Stimulated activated CD8-positive, alpha-beta memory T cell treated with anti-CD3 and anti-CD28 coated beads, Interleukin-15, amount 100 ng/mL, for 4 hours (primary cell): ENCODE data around the gene TMA7.
"Not testable (repeated sequence)": the region's sequence is repeated elsewhere in the genome, so short reads cannot be mapped to it uniquely, and the experiment has no call there.

Source experiments
- DNase-seq, 2 donors: peaks; one replicate each; pipeline ENCODE4 v3.0.0-alpha.2; 2020; ENCODE audit warnings: low read depth in 2 of 2

The TMA7 gene

DNA sequence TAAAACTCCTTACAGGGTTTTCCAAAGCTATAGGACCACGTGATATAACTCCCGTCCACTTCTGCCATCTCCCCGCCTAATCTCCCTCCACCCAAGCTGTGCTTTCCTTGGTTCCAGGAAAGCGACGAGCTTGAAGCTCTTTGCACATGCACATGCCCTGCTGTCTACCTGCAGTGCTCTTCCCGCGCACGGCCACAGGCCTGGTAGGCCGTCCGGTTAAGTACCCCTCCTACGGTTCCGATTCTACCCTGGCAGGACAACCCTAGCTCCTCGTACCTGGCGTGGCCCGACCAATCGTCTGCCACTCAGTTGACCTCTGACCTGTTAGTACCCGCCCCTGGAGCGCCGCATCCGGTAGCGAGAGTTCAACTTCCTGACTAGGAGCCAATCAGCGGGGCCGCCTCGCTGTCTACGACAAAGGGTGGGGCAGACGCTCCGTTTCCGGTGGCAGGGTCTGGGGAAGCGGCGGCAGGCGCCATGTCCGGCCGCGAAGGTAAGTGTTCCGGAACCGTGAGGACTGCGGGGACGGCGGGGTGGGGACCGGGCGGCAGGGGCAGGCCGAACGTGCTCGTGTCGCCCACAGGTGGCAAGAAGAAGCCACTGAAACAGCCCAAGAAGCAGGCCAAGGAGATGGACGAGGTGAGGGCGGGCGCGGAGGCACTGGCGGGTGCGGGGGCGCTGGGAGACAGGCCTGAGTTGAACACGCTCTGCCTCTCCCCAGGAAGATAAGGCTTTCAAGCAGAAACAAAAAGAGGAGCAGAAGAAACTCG, at the start of gene TMA7, which contains the start of gene CCDC51:
Gene TMA7 (plus strand): TSS at position 438 of the 770 bp plus-strand sequence. CDS start 40 bp downstream, at position 478.
Gene CCDC51 (minus strand): TSS at position 300 of the 770 bp plus-strand sequence. CDS start 4,991 bp downstream, outside the sequence.
- DNase-seq, result peak; percentile 95 to 97

DNA sequence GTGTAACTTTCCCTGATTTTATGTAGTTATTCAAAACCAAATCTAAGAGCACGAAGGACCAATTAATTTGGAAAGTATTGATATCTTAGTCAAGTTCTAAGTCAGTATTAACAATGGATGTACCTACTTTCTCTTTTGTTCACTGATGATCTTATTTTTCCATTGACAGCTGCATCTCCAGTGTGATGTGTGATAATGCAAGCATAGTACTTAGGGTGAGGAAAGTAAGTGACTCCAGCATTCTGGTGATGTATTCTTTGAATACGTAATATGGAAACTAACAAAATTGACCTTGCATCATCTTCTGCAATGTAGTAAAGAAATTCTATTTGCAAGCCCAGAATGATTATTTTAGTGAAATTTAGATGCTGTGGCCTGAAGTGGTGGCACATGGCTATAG, 45.7 kb upstream of the TMA7 start:
- DNase-seq, result no peak

DNA sequence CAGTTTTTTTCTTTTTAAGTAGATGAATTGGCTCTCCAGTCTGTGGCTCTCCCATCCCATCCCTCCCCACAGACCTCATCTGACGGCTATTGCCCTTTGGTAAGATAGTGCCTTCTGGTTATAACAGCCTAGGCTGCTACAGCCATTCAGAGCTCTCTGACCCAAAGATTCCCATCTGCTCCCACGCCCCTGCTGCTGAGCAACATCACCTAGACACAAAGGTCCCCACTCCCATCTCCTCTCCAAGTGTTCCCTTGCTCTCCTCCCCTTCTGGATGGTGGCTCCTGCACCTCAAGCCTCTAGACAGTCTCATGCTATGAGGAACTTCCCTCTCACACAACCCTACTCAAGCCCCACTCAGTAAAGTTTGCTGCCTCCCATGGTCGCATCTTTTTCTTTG, 44.3 kb upstream of the TMA7 start:
- DNase-seq, result no peak

DNA sequence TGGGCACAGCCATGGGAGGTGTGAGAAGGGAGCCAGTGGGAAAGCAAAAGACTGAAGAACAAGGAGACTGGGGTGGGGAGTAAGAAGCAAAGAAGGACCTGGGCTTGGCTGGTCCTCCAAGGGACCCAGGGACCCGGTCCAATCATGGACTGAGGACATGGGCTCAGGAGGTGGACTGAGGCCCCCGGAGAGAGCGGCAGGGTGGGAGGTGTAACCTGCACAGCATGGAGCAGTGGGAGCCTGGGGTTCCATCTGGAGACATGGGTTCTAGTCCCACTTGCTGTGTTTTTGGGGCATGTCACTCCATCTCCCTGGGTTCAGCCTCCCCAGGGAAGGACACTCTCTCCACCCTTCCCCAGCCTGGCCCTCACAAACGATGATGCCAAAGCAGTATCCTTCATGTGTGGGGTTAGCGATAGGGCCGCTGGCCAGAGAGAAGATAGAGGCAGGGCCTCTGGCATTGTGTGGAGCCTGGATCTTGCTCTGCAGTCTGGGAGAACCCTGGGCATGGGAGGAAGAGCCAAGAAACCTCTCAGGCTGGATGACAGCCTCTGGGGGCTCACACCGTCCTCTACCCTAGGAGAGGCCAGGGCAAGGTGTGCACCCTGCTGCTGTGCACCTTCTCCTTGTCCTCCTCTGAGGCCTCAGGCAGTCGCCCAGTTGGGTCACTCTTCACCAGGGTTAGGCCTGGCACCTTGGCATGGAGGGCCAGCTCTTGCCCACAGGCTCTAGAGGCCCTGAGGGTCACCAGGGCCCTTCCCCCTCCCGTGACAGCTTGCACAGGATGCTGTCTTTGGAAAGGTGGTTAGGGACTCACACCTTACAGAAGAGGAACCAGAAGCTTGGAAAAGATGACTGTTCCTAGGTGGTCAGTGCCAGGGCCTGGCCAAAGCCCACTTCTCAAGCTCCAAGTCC, 42.0 kb upstream of the TMA7 start:
- no peak for DNase-seq

DNA sequence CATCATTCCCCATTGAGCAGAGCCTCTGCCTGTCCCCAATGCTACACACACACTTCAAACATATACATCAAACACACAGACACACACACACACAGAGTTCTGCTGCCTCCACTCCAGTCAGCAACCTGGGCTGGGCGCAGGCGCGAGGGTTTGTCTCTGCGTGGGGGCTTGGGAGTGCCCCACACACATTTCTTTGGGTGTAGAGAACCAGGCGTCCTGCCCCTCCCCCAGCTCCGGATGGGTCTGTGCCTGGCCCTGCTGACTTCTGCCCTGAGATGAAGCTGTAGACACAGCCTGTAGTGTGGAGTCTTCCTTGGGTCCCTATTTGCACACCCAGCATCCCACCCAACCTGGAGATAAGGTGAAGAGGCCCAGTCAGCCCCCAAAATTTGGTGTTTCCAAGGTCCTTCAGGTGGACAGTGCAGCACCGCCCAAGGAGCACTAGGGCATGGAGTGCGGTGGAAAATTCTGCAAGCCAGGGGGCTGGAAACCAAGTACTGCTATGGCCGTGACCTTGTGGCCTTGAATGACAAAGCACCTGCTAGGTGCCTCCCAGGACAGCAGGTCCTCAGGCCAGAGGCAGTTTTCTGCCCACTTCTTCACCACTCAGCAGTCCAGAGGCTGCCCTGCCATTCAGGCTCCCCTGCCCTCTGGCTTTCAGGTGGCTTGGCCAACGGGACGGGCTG, 41.2 kb upstream of the TMA7 start:
- DNase-seq, result no peak

DNA sequence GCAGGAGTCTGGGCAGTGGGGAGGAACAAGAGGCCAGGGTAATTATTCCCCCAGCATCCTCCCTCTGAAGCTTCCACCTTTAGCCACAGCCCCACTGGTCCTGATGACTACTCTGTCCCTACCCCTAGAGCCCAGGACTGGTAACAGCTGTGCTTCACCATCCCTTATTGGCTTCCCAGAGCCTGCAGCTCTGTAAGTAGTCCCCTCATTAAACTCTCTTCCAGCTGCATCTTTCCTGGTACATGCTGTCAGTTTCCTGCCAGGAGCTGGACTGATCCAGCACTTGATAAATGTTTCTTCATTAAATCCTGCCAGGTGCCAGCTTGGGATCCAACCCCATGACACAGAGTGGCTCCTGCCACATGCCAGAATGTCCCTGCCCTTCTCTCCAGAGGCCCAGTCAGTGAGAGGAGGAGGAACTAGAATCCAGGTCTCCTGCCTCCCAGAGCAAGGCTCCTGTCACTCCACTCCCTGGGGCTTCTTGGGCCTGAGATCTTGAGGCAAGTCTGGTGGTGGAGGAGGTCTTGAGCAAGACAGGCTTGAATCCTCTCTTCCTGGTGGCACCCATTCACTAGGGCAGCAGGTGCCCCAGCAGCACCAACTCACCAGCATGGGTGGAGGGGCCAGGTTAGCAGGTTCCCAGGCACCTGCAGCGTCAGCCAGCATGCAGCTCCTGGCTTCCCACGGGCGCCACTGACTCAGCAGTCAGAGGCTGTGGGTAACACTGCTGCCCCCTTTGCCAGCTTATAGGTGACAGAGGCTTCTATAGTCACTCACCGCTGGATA, 40.5 kb upstream of the TMA7 start:
- DNase-seq, result no peak

DNA sequence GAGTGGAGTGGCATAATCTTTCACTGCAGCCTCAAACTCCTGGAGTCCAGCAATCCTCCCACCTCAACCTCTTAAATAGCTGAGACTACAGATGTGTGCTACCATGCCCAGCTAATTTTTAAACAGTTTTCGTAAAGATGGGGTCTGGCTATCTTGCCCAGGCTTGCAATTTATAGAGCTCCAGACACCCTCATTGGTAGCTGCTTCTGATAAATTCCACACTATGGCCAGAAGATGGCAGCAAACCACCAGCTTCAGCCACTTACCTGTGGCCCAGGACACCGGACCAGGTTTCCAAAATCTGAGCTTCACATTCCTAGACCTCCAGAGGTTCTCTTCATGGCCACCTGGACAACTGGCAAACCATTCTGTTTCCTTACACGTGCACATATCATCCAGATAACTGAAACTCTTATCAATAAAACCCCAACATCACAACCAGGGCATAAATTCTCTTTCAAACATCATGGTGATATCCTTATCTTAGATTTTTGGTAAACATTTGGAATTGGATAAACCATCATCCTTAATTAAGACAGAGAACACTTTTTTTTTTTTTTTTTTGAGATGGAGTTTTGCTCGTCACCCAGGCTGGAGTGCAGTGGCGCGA, 39.1 kb upstream of the TMA7 start:
- peak in 1 of 2 donors; percentile 50 for DNase-seq

DNA sequence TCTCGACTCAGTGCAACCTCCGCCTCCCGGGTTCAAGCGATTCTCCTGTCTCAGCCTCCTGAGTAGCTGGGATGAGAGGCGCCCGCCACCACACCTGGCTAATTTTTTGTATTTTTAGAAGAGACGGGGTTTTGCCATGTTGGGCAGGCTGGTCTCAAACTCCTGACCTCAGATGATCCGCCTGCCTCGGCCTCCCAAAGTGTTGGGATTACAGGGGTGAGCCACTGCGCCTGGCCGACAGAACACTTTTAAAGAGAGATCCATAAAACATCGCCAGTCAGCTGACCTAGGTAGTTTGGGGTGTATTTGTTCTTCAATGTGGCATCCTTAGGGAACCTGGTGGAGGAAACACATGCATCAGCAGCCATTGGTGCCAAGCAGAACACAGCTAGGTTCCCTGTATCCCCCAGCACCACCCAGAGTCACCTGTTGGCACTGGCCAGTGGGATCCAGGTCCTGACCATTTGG, 38.6 kb upstream of the TMA7 start:
- DNase-seq, result not testable (repeated sequence)

DNA sequence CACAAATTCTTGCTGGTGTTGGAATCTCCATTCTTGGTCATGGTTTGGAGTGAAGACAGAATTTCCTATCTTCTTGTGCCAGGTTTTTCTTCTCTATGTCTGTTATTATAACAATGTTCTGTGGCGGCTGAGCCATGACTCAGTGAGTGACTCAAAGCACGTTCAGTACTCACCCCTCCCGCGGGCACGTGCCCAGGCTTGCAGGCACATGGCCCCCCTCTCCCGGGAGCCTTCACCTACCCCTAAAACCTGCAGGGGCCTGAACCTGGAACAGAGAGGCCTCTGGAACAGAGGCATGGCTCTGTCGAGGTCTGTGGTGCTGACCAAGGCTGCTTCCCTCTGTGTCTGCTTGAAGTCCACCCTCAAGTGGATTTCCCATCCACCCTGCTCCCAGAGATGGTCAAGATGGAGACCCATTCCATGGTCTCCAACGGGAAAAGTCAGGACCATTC, 37.8 kb upstream of the TMA7 start:
- no peak for DNase-seq

DNA sequence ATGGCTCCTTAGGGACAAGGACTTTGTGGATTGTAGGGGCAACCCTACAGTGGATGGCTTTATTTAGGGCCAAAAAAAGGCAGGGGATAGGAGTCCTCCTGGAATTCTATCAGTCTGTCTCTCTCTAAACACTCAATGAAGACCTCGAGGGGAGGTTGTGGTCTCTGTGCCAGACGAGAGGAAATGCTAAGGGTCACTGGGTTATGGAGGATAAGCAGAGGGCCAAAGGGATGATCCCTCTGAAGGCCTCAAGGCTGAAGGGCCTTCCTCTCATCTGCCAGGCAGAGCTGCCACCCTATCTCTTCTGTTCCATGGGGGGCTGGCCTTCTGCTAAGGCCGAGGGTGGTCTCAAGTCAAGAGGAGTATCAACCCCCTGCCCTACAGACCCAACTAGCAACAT, 37.1 kb upstream of the TMA7 start:
- DNase-seq, result no peak

DNA sequence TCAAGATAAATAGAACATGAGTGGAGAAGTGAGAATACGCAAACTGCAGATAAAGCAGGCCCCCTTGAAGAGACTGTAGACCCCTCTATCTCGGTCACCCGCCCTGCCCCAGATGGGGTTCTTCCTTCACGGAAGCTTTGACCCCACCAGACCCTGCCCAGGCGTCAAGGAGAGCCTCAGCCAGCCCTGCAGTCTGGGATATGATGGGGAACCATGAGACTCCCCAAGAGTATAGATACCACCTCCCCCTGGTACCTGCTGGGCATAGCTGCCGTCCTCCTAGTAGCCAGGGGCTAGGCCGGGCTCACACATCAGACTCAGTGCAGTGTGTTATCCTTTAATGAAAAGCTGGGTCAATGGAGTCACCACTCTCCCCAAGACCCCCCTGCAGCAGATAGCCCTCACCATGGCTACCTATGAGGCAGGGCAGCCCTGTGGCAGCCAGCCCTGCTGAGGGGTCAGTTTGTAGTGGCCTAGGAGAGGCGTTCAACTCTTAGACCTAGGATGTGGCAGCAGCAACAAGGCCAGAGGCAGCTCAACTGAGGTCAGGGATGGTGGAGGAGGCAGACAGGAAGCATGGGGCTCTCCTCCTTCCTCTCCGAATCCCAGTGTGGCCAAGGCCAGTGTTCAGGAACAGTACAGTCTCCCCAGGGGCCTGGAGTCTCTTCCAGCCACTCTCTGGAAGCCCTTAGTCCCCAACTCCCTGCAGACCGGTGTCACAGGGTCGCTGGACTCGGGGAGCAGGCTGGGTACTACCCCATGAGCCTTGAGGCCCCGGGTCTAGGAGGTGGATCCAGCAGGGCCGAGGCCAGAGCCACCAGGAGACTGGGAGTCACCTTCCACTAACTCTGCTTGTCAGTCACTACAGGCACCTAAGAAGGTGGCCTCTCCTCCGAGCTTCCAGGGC, 36.3 kb upstream of the TMA7 start:
- no peak for DNase-seq

DNA sequence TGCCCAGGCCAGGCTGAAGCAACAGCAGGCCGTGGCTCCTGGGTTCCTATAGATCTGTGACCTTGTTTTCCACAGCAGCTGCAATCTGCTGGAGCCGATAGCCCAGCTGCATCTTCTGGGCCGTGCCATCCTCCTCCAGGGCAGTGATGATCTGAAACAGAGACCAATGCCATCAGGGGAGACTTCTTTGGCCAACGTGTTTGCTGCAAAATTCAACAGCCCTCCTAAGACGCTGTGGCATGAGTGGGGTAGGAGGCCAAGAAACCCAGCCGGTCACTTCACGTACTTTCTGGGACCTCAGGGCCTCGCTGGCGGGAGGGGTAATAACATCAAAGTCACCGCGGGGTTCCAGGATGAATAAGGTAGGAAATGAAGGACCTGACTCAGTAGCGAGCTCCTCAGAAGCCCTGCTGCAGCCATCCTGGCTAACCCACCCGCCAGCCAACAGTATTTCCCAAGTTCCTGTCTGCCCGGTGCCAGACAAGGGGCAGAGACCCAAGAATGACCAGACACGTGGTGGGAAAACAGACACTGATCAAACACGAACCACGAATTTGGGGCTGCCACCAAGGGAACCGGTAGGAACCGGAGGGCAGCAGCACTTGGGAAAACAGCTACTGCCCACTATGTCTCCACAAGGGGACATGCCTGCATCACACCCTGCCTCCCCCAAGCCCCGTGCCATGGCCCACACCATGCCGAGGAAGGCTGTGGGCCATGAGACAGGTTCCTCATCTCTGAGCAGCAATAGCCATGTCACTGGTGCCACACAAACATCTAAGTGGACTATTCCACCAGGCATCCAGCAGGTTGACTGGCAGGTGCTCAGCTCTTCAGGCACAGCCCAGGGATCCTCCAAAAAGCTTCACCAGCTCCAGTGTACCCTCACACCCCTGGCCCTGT, 35.4 kb upstream of the TMA7 start:
- DNase-seq, result no peak

DNA sequence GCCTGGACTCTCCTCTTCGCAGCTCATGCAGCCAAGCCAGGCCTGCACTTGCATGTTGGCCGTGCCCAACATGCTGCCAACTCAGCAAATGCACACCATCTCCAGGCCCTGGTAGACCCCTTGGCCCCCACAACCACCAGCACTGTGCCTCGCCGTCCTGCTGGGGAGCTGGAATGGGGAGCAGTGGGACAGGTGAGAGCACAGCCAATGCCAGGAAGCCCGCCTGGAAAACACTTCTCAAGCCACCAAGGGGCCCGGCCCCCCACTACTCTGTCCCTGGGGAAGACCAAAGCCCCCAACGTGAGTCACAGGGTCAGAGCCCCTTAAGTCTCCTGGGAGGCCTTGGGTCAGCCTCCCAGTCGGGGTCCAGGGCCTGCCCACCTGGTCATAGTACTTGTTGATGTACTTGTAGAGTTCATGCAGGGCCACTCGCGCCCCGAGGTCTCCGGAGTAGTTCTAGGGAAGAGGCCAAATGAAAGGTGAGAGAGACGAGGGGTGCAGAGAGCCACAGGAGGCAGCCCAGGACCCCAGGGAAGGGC, 34.6 kb upstream of the TMA7 start:
- DNase-seq, result no peak

DNA sequence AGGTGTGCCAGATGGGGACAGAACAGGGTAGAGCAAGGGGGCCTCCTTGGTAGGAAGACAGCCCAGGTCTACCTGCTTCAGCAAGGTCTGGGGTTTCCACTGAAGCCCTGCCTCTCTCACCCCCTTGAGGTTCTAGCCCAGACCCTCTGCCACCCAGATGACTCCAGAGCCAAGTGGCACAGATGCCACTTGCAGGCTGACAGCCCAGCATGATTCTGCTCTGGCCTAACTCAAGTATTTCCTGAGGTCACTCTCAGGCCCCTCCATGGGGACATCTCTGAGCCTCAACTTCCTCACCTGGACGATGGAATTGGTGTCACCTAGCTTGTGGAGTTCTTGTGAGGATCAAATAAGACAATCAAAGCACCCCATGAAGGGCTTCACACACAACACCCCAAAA, 34.1 kb upstream of the TMA7 start:
- DNase-seq, result no peak

DNA sequence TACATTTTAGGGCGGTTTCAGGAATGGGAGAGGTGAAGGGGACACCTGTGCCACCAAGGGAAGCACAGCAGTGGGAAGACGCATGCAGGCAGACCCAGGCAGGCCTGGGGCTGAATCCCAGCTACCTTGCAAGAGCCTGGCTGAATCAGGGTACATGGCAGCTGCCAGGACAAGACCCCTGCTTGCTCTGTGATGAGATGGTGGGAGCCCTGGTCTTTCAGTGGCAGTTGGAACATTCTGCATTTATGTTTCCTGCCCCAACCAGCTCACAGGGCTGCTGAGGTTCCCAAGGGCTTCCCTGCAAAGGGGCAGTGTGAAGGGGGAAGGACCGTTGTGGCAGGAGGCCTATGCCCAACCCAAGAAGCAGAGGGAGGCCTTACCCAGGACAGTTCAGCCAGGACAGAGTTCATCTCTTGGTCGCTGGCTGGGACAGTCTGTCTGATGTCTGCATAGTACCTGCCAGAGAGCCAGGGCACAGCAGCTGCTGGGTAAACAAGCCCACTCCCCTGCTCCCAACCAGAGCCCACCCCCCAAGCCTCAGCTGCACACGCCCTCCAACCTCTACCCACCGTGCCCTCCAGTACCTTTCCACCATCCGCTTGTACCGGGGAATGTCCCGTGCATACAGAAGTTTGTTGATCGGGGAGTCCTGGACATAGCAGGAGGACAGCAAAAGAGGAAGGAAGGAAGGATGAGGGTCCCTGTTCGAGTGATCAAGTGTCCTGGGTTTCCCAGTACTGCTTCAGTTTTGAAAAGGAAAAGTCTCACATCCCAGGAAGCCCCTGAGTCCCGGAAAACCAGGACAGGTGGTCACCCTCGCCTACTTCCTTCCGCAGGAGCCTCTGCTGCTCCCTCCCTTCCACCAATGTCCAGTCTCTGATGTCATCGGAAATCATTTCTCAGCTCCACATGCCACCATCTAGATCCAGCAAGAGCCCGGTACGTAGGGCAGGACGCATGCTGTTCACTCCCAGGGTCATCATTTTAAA, 33.3 kb upstream of the TMA7 start:
- no peak for DNase-seq

DNA sequence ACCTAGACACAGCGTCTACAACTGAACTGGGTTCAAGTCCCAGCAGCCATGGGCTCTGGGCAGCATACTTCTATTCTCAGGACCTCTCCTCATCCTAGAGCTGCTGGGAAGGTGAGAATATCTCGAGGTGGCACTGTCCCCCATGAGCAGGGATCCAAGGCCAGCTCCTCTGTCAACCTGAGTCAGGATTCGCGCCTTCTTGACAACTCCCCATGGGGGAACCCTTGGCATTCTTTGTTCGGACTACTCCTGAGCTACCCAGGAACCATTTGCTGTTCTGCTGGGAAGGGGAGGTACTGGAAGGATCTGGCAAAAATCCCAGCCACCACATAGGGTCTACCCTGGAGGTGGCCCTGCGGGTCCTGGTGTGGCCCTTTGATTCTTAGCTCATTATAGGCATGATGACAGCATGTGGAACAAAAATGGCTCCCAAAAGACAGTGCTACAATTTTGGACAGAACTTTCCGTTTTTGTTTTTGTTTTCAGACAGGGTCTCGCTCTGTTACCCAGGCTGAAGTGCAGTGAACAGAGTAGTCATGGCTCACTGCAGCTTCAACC, 32.4 kb upstream of the TMA7 start:
- no peak for DNase-seq

DNA sequence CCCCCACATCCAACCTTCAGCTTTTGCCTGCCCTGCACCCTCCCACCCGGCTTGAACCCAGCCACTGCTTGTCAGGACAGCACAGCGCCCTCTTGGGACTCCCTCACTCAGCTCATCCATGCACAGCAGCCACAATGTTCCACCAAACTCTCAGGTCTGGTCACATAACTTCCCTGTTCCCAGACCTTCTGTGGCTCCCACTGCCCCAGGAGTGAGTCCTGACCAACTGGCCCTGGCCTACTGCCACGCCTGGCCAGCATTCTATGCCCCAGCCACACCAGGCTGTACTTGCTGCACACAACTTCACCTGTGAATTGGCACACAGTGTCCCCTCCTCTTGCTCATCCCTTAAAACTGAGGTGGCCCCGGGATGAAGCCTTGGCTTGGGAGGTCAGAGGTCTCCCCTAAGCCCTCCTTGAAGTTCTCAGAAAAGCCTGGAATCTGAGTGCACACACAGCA, 31.2 kb upstream of the TMA7 start:
- DNase-seq, result no peak
